Stimulated activated CD4-positive, alpha-beta T cell treated with anti-CD3 and anti-CD28 coated beads, Interleukin-12 subunit alpha, Interleukin-12 subunit beta, amount 100 ng/mL, for 48 hours (primary cell): Measurements from ENCODE around the gene RAD51B.

ENCODE experiments used
- DNase-seq, 3 donors: peaks; one replicate each; pipeline ENCODE4 v3.0.0-alpha.2; 2020; ENCODE audit warnings: low read depth in 2 of 3, low spot score in 1 of 3

RAD51B gene

GRCh38 chr14:68312884-68313610 is 493.5 kb downstream of the RAD51B start:
- peak; percentile 27 to 39 (median 35) for DNase-seq

GRCh38 chr14:68314642-68315041 is 495.1 kb downstream of the RAD51B start:
- no peak for DNase-seq

- DNase-seq, result no peak
Measured at GRCh38 chr14:68315081-68315480, 495.5 kb downstream of the RAD51B start.

- DNase-seq, result no peak
Measured at GRCh38 chr14:68316078-68316868, 496.7 kb downstream of the RAD51B start.

- DNase-seq, result no peak
Measured at GRCh38 chr14:68317239-68317638, 497.7 kb downstream of the RAD51B start.

- DNase-seq, result no peak
Measured at GRCh38 chr14:68318828-68319227, 499.2 kb downstream of the RAD51B start.

- DNase-seq, result no peak
Measured at GRCh38 chr14:68320495-68320894, 500.9 kb downstream of the RAD51B start.

- no peak for DNase-seq
Measured at GRCh38 chr14:68322940-68323620, 503.5 kb downstream of the RAD51B start.

GRCh38 chr14:68325267-68325807 is 505.8 kb downstream of the RAD51B start:
- DNase-seq, result no peak

GRCh38 chr14:68327231-68327630 is 507.7 kb downstream of the RAD51B start:
- no peak for DNase-seq

GRCh38 chr14:68328509-68328908 is 508.9 kb downstream of the RAD51B start:
- DNase-seq, result no peak

- DNase-seq, result no peak
Measured at GRCh38 chr14:68331426-68331825, 511.8 kb downstream of the RAD51B start.

- DNase-seq, result no peak
Measured at GRCh38 chr14:68331991-68332390, 512.4 kb downstream of the RAD51B start.

GRCh38 chr14:68333262-68333661 is 513.7 kb downstream of the RAD51B start:
- no peak for DNase-seq

GRCh38 chr14:68335312-68335711 is 515.7 kb downstream of the RAD51B start:
- no peak for DNase-seq

- no peak for DNase-seq
Measured at GRCh38 chr14:68336165-68336564, 516.6 kb downstream of the RAD51B start.

- DNase-seq, result no peak
Measured at GRCh38 chr14:68337279-68337678, 517.7 kb downstream of the RAD51B start.

- DNase-seq, result no peak
Measured at GRCh38 chr14:68340262-68340661, 520.7 kb downstream of the RAD51B start.

- no peak for DNase-seq
Measured at GRCh38 chr14:68341411-68342212, 522.0 kb downstream of the RAD51B start.

GRCh38 chr14:68342216-68342763 is 522.7 kb downstream of the RAD51B start:
- no peak for DNase-seq
